ENCODE measurements around the gene ITPR1. TPM values are rescaled to one million over a fixed set of nuclear protein-coding genes. Genes with fewer than 3 reads are reported as not detected.

The ITPR1 gene
- 4.9 to 6.4 TPM (median 5.6 TPM) in 5 replicates for total RNA-seq (2022; extraction: Qiagen RNA extraction)

DNA sequence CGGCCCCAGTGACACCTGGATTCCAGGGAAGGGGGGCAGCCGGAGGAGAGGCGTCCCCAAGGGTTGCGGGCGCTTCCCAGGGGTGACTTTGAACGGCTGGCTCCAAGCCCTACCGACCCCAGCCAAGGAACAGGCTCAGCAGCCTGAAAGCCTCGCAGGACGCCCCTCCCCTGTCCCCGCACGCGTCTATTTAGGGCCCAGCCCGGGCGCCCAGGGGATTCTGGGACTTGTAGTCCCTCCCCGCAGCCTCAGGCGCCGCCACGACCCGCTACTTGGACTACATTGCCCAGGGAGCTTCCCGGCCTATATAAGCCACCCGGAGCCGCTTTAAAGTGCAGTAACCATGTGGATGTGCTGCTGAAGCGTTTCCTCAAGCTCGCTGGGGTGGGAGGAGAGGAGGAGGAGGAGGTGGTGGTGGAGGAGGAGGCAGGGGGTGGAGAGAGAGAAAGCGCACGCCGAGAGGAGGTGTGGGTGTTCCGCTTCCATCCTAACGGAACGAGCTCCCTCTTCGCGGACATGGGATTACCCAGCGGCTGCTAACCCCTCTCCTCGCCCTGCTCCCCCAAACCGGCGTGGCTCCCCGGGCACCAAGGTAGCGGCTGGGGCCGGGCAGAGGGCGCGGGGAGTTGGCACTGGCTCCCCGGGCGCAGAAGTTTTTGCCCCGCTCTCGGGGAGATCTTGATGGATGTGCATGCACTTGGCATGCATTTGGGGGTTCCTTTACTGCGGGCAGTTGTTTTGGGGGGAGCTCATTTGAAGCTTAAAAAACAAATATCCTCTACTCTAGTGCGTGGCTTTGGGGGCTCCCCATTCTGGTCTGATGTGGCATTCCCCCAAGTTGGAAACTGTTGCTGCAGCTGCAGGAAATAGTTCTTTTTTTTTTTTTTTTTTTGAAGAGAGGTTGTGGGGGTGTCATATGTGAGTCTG, at the start of gene ITPR1:
Gene ITPR1 (plus strand): TSS at position 335 of the 927 bp plus-strand sequence. CDS start 23,144 bp downstream, outside the sequence.

DNA sequence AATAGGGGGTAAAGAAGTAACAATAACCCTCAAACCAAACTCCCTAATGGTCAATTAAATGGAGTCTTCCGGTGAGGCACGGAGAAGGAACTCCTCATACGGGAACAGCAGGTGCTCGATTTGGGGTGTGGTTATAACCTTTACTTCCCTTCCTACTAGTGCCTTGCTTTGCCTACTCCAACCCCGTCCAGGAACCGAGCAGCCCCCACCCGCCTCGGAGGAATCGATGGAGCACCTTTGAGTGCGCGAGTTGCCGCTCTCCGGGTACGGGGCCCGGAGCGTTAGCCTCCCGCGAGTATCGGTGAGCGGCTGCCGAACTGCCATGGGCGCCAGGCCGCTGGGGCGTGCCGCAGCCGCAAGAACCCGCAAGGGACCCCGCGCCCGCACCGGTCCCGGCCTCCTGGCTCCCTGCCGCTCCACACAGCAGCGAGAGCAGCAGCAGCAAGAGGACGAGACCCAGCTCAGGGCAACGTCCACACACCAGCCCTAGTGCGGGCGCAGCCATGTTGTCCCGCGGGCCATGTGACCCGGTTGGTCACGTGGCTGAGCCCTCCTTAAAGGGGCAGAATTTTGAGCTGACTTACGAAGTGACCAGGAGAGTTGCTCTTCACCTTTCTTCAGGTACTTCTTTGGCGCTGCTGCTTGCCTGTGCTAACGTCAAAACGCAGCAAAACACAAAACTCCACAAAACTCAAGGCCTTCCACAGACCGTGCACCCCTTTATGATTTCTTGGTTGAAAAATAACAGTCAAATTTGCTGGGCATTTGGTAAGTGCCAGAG, 26.2 kb upstream of the ITPR1 start, which contains the start of gene SUMF1:
Gene SUMF1 (minus strand): TSS at position 529 of the 781 bp plus-strand sequence. CDS start 24 bp downstream, at position 505.

Other genes with a start within 250 kb of the ITPR1 start
- 7.9 to 9.0 TPM (median 8.6 TPM) in 5 replicates for gene SETMAR, start 190.0 kb upstream of the ITPR1 start, total RNA-seq (2022; extraction: Qiagen RNA extraction)
- 19.6 to 23.3 TPM (median 21.2 TPM) in 5 replicates for gene SUMF1, start 26.1 kb upstream of the ITPR1 start, total RNA-seq (2022; extraction: Qiagen RNA extraction)

All from A549 treated with CORT108297 at 1 μM for 4 hours (cell line).